Middle frontal gyrus (tissue), 1 donor: Measurements from ENCODE around the gene LAMA3.

Source experiments
- DNase-seq: peaks from one replicate; pipeline ENCODE4 v3.0.0-alpha.2; 2015; ENCODE audit warnings: low spot score; ENCODE audit errors: extremely low spot score

Gene LAMA3

GRCh38 chr18:23776306-23776705 lies 87.1 kb downstream of the LAMA3 start:
- no peak for DNase-seq

GRCh38 chr18:23778828-23779227 lies 89.6 kb downstream of the LAMA3 start:
- DNase-seq: no peak

DNA sequence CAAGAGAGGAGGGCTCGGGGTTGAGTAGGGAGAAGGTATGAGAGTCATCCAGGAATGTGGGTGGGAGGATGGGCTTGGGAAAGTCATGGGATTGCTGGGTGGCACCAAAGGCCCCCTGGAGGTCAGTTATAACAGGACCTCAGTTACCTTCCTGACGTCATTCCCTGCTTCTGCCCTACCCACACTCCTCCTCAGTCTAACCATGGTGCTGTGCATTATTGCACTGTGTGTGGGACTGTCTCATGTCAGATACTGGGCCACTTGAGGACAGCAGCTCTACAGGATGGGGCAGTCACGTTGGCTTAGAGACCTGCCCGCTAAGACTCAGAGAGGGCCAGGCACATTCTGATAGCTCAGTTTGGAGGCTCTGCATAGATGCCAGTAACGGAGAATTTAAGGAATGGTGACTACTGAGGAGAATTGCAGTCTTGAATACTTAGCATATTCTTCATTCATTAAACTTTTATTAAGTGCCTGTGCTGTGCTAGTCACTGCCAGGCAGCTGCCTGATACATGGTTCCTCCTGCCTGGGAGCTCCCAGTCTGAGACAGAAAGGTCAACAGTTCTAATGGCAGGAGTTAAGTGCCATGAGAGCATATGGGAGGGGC lies 90.5 kb downstream of the LAMA3 start:
- no peak for DNase-seq

DNA sequence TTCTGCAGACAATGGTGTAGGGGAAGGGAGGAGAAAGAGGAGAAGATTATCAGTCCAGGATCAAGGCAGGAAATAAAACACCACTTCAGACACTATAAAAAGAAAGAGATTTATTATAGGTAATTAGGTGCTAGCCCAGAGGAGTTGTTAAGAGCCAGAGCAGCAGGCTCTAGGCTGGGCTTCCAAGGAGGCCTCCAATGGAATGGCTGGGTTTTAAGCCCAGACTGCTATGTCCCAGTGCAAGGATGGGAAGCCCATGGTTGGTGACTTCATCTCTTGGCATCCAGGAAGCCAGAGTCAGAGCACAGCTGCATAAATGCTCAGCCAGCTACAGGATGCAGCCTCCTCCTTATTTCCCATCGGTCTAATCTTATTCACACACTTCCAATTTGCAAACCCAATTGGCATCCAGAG lies 95.6 kb downstream of the LAMA3 start:
- no peak for DNase-seq

DNA sequence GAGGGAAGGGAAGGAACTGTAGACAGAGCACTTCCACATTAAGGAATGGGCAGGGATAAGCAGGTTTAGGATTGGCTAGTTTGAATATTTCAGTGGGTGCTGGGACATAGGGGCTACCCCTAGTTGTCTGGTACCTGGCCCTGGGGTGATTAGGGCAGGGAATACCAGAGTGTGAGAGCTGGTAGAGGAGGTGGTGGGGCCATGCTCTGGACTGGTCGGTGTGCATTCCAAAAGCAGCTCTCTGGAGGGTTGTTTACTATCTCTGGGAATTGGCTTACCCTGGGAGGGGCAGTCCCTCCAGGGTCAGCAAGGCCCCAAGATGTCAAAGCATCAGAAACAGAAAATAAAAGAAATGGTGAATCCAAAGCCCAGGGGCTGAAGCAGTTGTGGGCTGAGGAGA lies 103.8 kb downstream of the LAMA3 start:
- DNase-seq: no peak

DNA sequence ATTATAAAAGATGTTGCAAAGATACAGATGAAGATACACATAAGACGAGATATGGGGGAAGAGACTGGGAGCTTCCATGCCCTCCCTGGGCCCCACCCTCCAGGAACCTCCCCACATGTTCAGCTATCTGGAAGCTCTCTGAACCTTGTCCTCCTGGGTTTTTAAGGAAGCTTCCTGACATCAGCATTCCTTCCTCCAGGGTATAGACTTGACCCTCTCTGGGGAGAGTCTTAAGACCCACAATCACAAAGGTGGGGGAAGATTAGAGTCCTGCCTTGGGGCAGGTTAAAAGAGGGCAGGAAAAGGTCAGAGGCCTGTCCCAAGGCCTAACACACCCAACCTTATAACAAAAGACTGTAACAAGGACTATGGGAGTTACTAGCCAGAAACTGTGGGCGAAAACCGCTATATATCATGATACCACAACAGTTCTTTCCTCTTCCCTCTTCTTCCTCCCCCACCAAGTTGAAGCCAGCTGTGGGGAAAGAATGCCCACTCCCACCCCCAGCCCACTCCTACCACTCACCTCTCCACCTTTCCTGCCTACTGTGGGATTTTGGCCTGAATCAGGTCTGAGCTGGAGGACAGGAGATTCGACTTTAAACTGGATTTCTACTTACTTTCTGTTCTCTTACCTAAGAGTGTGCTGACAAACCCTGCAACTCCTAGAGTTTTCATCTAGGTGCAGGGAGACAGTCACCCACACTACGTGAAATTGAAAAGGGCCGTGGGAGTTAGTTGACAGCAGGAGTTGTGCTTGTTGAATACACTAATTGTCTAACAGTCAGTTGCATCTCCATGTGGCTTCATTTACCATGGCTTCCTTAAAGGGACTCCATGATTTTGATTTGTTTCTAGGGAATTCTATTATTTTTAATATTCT lies 105.0 kb downstream of the LAMA3 start:
- DNase-seq: no peak

- no peak for DNase-seq
Observed at GRCh38 chr18:23798249-23798648, 109.0 kb downstream of the LAMA3 start.

DNA sequence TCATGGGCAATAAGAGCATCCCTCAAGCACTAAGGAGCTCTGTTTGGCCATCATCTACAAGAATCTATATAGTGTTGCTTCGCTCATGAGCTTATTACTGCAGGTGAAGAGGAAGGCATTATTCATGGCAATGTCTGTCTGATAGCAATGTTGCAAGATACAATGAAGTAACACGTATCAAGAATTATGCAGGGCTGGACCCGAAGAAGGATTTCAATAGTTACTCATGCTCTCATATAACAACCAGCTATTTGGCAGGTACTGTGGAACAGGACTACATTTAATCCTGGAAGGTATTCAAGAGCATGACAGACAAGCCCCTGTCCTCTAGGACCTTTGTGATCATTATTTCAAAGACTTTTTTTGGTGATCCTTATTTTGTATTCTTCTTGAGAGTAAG lies 109.6 kb downstream of the LAMA3 start:
- no peak for DNase-seq

GRCh38 chr18:23799540-23799939 lies 110.3 kb downstream of the LAMA3 start:
- DNase-seq: no peak

DNA sequence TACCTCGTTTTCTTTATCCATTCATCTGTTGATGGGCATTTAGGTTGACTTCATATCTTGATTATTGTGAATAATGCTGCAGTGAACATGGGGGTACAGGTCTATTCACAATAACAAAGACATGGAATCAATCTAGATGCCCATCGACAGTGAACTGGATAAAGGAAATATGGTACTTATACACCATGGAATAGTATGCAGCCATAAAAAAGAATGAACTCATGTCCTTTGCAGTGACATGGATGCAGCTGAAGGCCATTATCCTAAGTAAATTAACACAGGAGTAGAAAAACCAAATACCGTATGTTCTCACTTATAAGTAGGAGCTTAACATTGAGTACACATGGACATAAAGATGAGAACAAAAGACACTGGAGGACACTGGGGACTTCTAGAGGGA lies 111.6 kb downstream of the LAMA3 start:
- no peak for DNase-seq

- no peak for DNase-seq
Observed at GRCh38 chr18:23802817-23803216, 113.6 kb downstream of the LAMA3 start.

DNA sequence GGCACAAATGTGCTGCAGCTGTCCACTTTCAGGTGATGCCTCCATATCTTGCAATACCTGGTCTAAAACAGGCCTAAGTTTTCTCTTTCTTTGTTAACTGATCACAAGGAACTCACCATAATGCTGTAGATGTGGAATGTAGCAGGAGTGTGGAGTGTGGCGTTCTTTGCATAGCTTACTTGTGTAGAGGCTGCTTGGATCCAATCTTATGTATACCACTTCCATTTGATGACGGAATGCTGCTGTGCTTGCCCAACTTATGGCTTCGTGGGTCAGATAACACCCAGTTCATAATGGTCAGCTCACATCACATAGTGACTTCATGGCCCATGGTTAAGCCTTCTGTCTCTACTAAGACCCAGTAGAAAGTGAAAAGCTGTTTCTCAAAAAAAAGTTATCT lies 114.5 kb downstream of the LAMA3 start:
- DNase-seq: no peak

DNA sequence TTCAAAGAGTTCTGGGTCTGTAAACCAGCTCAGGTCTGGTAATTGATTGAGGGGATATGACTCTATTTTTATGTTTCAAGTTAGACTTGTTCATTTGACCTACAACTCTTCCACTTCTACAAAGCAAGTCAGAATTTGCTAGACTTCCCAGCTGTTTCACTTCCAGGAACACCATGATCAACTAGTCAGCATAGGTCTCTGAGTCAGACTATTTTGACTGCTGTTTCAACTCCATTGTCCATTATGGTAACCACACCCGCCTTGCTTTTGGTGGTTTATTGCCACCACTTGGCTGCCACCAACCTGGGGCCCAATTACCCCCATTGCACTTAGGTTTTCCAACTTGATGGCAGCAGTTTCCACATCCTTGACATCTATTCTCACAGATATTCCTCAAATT lies 116.6 kb downstream of the LAMA3 start:
- no peak for DNase-seq

DNA sequence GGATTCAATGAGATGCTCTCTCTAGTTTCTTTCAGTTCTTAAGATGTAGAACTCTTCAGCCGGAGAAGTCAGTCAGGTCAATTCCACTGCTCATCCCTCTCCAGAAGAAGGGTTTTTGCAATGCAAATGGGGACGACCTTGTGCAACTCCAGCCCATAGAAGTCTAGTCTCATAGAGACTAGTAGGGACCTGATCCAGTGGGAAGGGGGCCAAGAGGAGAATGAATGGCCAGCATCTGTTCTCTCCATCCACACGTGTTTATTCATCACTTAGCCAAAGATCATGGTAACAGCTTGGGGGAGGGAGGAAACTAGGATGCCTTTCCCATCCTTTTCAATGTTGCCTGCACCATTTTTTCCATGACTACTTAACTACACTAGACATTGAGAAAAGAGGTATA lies 120.2 kb downstream of the LAMA3 start:
- DNase-seq: no peak

DNA sequence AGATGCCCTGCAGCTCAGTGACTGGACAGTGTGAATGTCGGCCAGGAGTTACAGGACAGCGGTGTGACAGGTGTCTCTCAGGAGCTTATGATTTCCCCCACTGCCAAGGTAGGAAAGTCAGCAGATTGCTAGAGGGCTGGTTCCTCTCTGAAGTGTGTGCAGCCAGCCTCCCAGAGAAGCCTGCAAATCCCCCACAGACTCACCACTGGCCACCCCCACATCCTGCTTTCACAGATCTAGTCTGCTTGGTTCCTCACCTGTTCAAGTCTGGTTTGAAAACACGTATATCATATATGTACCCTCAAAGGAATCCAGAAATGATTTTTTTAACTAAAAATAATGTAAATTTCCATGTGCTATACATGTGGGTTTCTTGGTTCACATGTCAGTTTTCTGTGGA lies 121.1 kb downstream of the LAMA3 start:
- DNase-seq: no peak

- DNase-seq: no peak
Observed at GRCh38 chr18:23811176-23811575, 121.9 kb downstream of the LAMA3 start.

GRCh38 chr18:23812546-23813440 lies 123.5 kb downstream of the LAMA3 start:
- no peak for DNase-seq

DNA sequence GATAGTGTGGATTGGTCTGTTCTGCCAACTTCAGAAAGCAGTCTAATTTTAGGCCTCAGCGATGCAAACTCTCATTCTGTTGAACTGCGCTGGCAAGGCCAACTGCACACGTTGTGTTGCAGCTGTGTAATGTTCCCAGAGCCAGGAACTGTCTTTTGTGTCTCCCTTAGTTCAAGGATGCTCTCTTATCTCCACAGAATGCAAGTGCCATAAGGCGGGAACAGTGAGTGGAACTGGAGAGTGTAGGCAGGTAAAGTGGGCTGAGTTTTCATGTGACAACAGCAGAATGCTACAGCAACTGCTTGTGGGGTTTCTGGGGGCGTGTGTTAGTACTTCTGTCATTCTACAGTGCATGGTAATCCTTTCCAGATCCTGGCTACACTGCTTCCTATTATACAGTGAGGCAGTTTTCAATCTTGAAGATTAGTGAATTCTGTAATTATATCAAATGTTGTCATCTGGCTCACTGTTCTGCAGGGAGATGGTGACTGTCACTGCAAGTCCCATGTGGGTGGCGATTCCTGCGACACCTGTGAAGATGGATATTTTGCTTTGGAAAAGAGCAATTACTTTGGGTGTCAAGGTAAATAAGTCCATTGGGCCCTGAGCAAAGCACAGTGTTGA lies 125.8 kb downstream of the LAMA3 start:
- DNase-seq: peak; percentile 29

GRCh38 chr18:23816021-23816420 lies 126.8 kb downstream of the LAMA3 start:
- DNase-seq: no peak

GRCh38 chr18:23816740-23817139 lies 127.5 kb downstream of the LAMA3 start:
- no peak for DNase-seq

GRCh38 chr18:23819001-23819400 lies 129.7 kb downstream of the LAMA3 start:
- DNase-seq: no peak
